Endothelial cell of umbilical vein (primary cell): Measurements from ENCODE around the gene POU6F2. TPM values are rescaled to one million over a fixed set of nuclear protein-coding genes. Genes with fewer than 3 reads are reported as not detected.

Source experiments
- BruUV-seq: library from RNA; stranded (reverse); fragments of 400-500 nt; replicated peaks from 2 replicates; lab custom pipeline; 2021; lab: Mats Ljungman, UMichigan
- CTCF ChIA-PET: fragments of 300-600, 350-600 bp; sonication (Branson Sonifier 250); formaldehyde crosslinking; loops from one replicate; lab custom pipeline; 2021; ENCODE audit warnings: antibody characterized with exemption, inconsistent platforms; lab: Charles Lee
- POLR2A ChIA-PET: fragments of 300-600, 350-600 bp; sonication (Branson Sonifier 250); formaldehyde crosslinking; loops from one replicate; lab custom pipeline; 2021; ENCODE audit warnings: antibody characterized with exemption, inconsistent platforms; lab: Charles Lee
- DNase-seq: peaks from one replicate; pipeline ENCODE4 v3.0.0-alpha.2; 2011; ENCODE audit warnings: low read depth, low spot score
- FAIRE-seq: peaks from 2 replicates; lab custom pipeline; 2011; peaks lifted over from hg19 to GRCh38; lab: Jason Lieb, UNC
- H2AFZ ChIP-seq: 2 replicates; pipeline ENCODE4 v1.6.0; 2012; ENCODE audit warnings: low read depth, low read length, control low read depth, inconsistent platforms
- H3K27ac ChIP-seq: 2 replicates; pipeline ENCODE4 v1.5.1; 2011; ENCODE audit warnings: low read depth, mild to moderate bottlenecking, control low read depth, low read length, moderate library complexity; ENCODE audit not compliant: insufficient read depth
- H3K27me3 ChIP-seq, 2 experiments: 2 replicates each; pipeline versions ENCODE4 v1.6.0 to v1.6.1; 2011; ENCODE audit warnings: low read length in 2 of 2, mixed read lengths in 1 of 2; ENCODE audit not compliant: control insufficient read depth in 2 of 2, insufficient read depth in 2 of 2
- H3K36me3 ChIP-seq, 2 experiments: 2 replicates in 1 of 2; 3 replicates in 1 of 2; pipeline ENCODE4 v1.5.1; 2011; ENCODE audit warnings: low read length in 2 of 2, mild to moderate bottlenecking in 1 of 2, moderate library complexity in 1 of 2; ENCODE audit not compliant: control insufficient read depth in 2 of 2, insufficient read depth in 2 of 2; ENCODE audit errors: extremely low read depth in 1 of 2
- H3K4me1 ChIP-seq: 3 replicates; pipeline ENCODE4 v1.5.1; 2011; ENCODE audit warnings: mild to moderate bottlenecking, low read length; ENCODE audit not compliant: control insufficient read depth, insufficient read depth; ENCODE audit errors: extremely low read depth
- H3K4me2 ChIP-seq: 2 replicates; pipeline ENCODE4 v1.6.1; 2011; ENCODE audit warnings: low read length, control low read depth, mixed read lengths; ENCODE audit not compliant: insufficient read depth
- H3K4me3 ChIP-seq, 3 experiments: fragments of 200-600 bp in 1 of 3; sonication (generic), shearing (Covaris generic) in 1 of 3; replicated peaks in 1 of 3; 2 replicates each; pipeline ENCODE4 v1.5.1; 2011 to 2016; ENCODE audit warnings: control low read depth in 3 of 3, low read length in 3 of 3, mild to moderate bottlenecking in 2 of 3, inconsistent platforms in 1 of 3, low read depth in 1 of 3, moderate library complexity in 1 of 3; ENCODE audit not compliant: insufficient read depth in 1 of 3
- H3K79me2 ChIP-seq: 2 replicates; pipeline ENCODE4 v1.6.0; 2012; ENCODE audit warnings: low read length, inconsistent platforms; ENCODE audit not compliant: control insufficient read depth, insufficient read depth
- H3K9ac ChIP-seq: replicated peaks from 2 replicates; pipeline ENCODE3; 2011; ENCODE audit warnings: low read length, control low read depth; ENCODE audit not compliant: insufficient read depth; ENCODE audit errors: extremely low read depth
- H3K9me1 ChIP-seq: replicated peaks from 3 replicates; pipeline ENCODE4 v1.6.0; 2011; ENCODE audit warnings: mild to moderate bottlenecking, low read length; ENCODE audit not compliant: control insufficient read depth, insufficient read depth; ENCODE audit errors: extremely low read depth
- H3K9me3 ChIP-seq: replicated peaks from 2 replicates; pipeline ENCODE4 v1.5.1; 2012; ENCODE audit warnings: low read length, inconsistent platforms; ENCODE audit not compliant: control insufficient read depth, insufficient read depth
- H4K20me1 ChIP-seq: replicated peaks from 2 replicates; pipeline ENCODE3; 2011; ENCODE audit warnings: mild to moderate bottlenecking, low read length; ENCODE audit not compliant: control insufficient read depth, insufficient read depth; ENCODE audit errors: extremely low read depth
- CTCF ChIP-seq, 2 donors: IDR thresholded peaks; 1 replicate in 1 of 2; 2 replicates in 1 of 2; pipeline ENCODE4 v1.5.1; 2011; ENCODE audit warnings: low read length in 2 of 2, mild to moderate bottlenecking in 2 of 2, moderate library complexity in 2 of 2, control low read depth in 1 of 2, inconsistent platforms in 1 of 2, low read depth in 1 of 2; ENCODE audit not compliant: insufficient read depth in 1 of 2; ENCODE audit errors: extremely low read depth in 1 of 2
- EZH2 ChIP-seq: IDR thresholded peaks from 2 replicates; pipeline ENCODE4 v1.6.1; 2012; ENCODE audit warnings: borderline replicate concordance, low read depth, mild to moderate bottlenecking, moderate library complexity, low read length, inconsistent platforms; ENCODE audit not compliant: severe bottlenecking
- FOS ChIP-seq: IDR thresholded peaks from 2 replicates; pipeline ENCODE4 v1.6.1; 2011; ENCODE audit warnings: mild to moderate bottlenecking, low read length, moderate library complexity, borderline replicate concordance; ENCODE audit not compliant: insufficient read depth
- GATA2 ChIP-seq: IDR thresholded peaks from 2 replicates; pipeline ENCODE4 v1.7.0; 2011; ENCODE audit warnings: low read depth, mild to moderate bottlenecking, moderate library complexity, mixed read lengths, low read length; ENCODE audit not compliant: insufficient read length, insufficient read depth
- JUN ChIP-seq: IDR thresholded peaks from 2 replicates; pipeline ENCODE4 v1.6.1; 2011; ENCODE audit warnings: borderline replicate concordance, low read depth; ENCODE audit not compliant: insufficient read length, insufficient read depth
- MAX ChIP-seq: IDR thresholded peaks from 2 replicates; pipeline ENCODE4 v1.6.1; 2011; ENCODE audit not compliant: insufficient read depth, insufficient read length
- MYC ChIP-seq: IDR thresholded peaks from one replicate; pipeline ENCODE4 v1.6.1; 2011; ENCODE audit warnings: mild to moderate bottlenecking, low read depth, low read length
- POLR2A ChIP-seq: IDR thresholded peaks from 2 replicates; pipeline ENCODE4 v1.6.1; 2012; ENCODE audit warnings: low read depth, mild to moderate bottlenecking, control low read depth, low read length
- POLR2AphosphoS5 ChIP-seq: IDR thresholded peaks from 2 replicates; pipeline ENCODE4 v1.6.1; 2012; ENCODE audit warnings: low read depth, mild to moderate bottlenecking, control low read depth, low read length, moderate library complexity; ENCODE audit not compliant: insufficient read depth
- dilution Hi-C: fragments of 300-500 bp; cut with MboI; formaldehyde crosslinking; loops from one replicate; pipeline ENCODE4 v1.15.0; 2019; ENCODE audit warnings: low sequenced_read_pairs; ENCODE audit not compliant: extremely low pct_ligation_motif_present
- intact Hi-C: fragments of 100-400 bp; cut with micrococcal nuclease; formaldehyde crosslinking; loops from one replicate; pipeline ENCODE4 v1.10.0; 2022
- polyA plus RNA-seq, 4 experiments: library from polyadenylated mRNA; depleted of rRNA in 3 of 4; stranded (reverse) in 3 of 4; unstranded in 1 of 4; fragments of >200 nt; gene quantifications; 2 replicates each; pipeline versions ENCODE4 v1.2.1 to v1.2.3, GENCODE V29; 2011 to 2012; ENCODE audit warnings: missing spikeins in 1 of 4
- total RNA-seq: library from RNA; stranded (reverse); gene quantifications from 2 replicates; pipeline ENCODE4 v1.2.3, GENCODE V29; 2021

The POU6F2 gene
- total and polyA plus RNA-seq, 2 donors (not counting 3 experiments of a cell fraction or from before 2014, with no cell fraction given) = 0.29 TPM; not detected in 1

- Histone ChIP-seq H3K36me3 (no peaks in the 10 kb centered on the region), H3K79me2 (no peaks in the 10 kb centered on the region), H3K4me3 (no peak overlapping the region), H3K27ac (no peak overlapping the region), H2AFZ (no peak overlapping the region), H3K4me2 (no peak overlapping the region), H3K4me1 (no peaks in the 10 kb centered on the region), H3K9me3 (no peaks in the 10 kb centered on the region), H3K9ac (no peak overlapping the region), H4K20me1 (no peaks in the 10 kb centered on the region), H3K9me1 (no peaks in the 10 kb centered on the region), H3K27me3 (no peaks in the 10 kb centered on the region)
- ChIA-PET POLR2A (no interaction called here), CTCF (no interaction called here)
- no TSS peak for BruUV-seq
- DNase-seq (no peak), FAIRE-seq (no peak)
- dilution Hi-C loops = no loop called here
- no peak for TF ChIP-seq CTCF (IDR thresholded peaks at IDR 0.05; ENCODE audit: extremely low read depth in 1 of 2, insufficient read depth in 1 of 2, low read depth in 1 of 2, low read length in 2 of 2)
- no peak for TF ChIP-seq MAX
- TF ChIP-seq POLR2AphosphoS5 = no peak
- TF ChIP-seq EZH2 = no peak
- TF ChIP-seq MYC = no peak
- no peak for TF ChIP-seq JUN
- TF ChIP-seq GATA2 = no peak
- no peak for TF ChIP-seq FOS
- no peak for TF ChIP-seq POLR2A
- intact Hi-C loops = no loop called here
Observed at GRCh38 chr7:39168403-39169098, 190.8 kb downstream of the POU6F2 start.
